Inflammatory macrophage treated with lipopolysaccharide for 4 hours (primary cell): ENCODE results near the gene GPN1.
"Not testable (repeated sequence)": the region's sequence is repeated elsewhere in the genome, so short reads cannot be mapped to it uniquely, and the experiment has no call there.

Source experiments
- DNase-seq: peaks from one replicate; pipeline ENCODE4 v3.0.0-alpha.2; 2020

GPN1 gene

GRCh38 chr2:27672723-27673486, 44.1 kb downstream of the GPN1 start:
- DNase-seq, result no peak

- no peak for DNase-seq
These were observed 51.7 kb downstream of the GPN1 start for GRCh38 chr2:27680571-27680970.

- peak; percentile 66 for DNase-seq
These were observed 53.0 kb downstream of the GPN1 start for GRCh38 chr2:27681841-27682240.

GRCh38 chr2:27682334-27682771, 53.5 kb downstream of the GPN1 start:
- DNase-seq, result peak; percentile 76

- peak; percentile 92 for DNase-seq
These were observed 54.7 kb downstream of the GPN1 start for GRCh38 chr2:27683390-27684071.

GRCh38 chr2:27685006-27685405, 56.2 kb downstream of the GPN1 start:
- DNase-seq, result not testable (repeated sequence)

GRCh38 chr2:27685577-27685976, 56.7 kb downstream of the GPN1 start:
- no peak for DNase-seq

GRCh38 chr2:27687232-27687631, 58.4 kb downstream of the GPN1 start:
- DNase-seq, result no peak

- no peak for DNase-seq
These were observed 60.6 kb downstream of the GPN1 start for GRCh38 chr2:27689424-27689823.

- no peak for DNase-seq
These were observed 61.2 kb downstream of the GPN1 start for GRCh38 chr2:27690052-27690451.

- DNase-seq, result no peak
These were observed 68.8 kb downstream of the GPN1 start for GRCh38 chr2:27697660-27698059.
